ENCODE data around the gene EMC9.

The EMC9 gene

GRCh38 chr14:24100982-24101494 lies 40.4 kb downstream of the EMC9 start:
- TF ChIP-seq CTCF (IDR thresholded peaks at IDR 0.05; ENCODE audit: low read depth, low read length): no peak

GRCh38 chr14:24100197-24100981 lies 41.0 kb downstream of the EMC9 start:
- no peak for DNase-seq (ENCODE audit: low read depth in 2 of 2)
- TF ChIP-seq CTCF (IDR thresholded peaks at IDR 0.05; ENCODE audit: low read depth, low read length): no peak
- no peak overlapping the region for H3K4me3 ChIP-seq (replicated peaks in 1 of 2; ENCODE audit: low read depth in 2 of 2, low read length in 2 of 2)

More at GRCh38 chr14:24100982-24101494, 40.4 kb downstream of the EMC9 start:
- no peak overlapping the region for H3K4me3 ChIP-seq (replicated peaks in 1 of 2; ENCODE audit: low read depth in 2 of 2, low read length in 2 of 2)
- DNase-seq (ENCODE audit: low read depth in 2 of 2): no peak

- no peak for TF ChIP-seq CTCF (IDR thresholded peaks at IDR 0.05; ENCODE audit: low read depth, low read length)
- DNase-seq (ENCODE audit: low read depth in 2 of 2): no peak
- no peak overlapping the region for H3K4me3 ChIP-seq (replicated peaks in 1 of 2; ENCODE audit: low read depth in 2 of 2, low read length in 2 of 2)
These were observed 42.2 kb downstream of the EMC9 start for GRCh38 chr14:24098927-24099813.

GRCh38 chr14:24098229-24098926 lies 43.0 kb downstream of the EMC9 start:
- DNase-seq (ENCODE audit: low read depth in 2 of 2): no peak
- no peak for TF ChIP-seq CTCF (IDR thresholded peaks at IDR 0.05; ENCODE audit: low read depth, low read length)
- no peak overlapping the region for H3K4me3 ChIP-seq (replicated peaks in 1 of 2; ENCODE audit: low read depth in 2 of 2, low read length in 2 of 2)

GRCh38 chr14:24096545-24097181 lies 44.7 kb downstream of the EMC9 start:
- no peak for TF ChIP-seq CTCF (IDR thresholded peaks at IDR 0.05; ENCODE audit: low read depth, low read length)
- no peak overlapping the region for H3K4me3 ChIP-seq (replicated peaks in 1 of 2; ENCODE audit: low read depth in 2 of 2, low read length in 2 of 2)
- no peak for DNase-seq (ENCODE audit: low read depth in 2 of 2)
